ENCODE data around the gene TMEM223. TPM values are rescaled to one million over a fixed set of nuclear protein-coding genes. Genes with fewer than 3 reads are reported as not detected.

TMEM223 gene
- total RNA-seq, 1 donor from 2014 or later, result 19.6 TPM

GRCh38 chr11:62805961-62806441, 14.2 kb upstream of the TMEM223 start:
- no peak for DNase-seq (ENCODE audit: extremely low spot score in 2 of 2)
- H3K27me3 ChIP-seq, result no peaks in the 10 kb centered on the region
- H3K4me3 ChIP-seq, result peak overlapping the region; percentile 77 to 85
- peaks cover 6 to 32% of the 10 kb centered on the region in 2 donors for H3K36me3 ChIP-seq
- peaks cover 45% of the 10 kb centered on the region for H3K4me1 ChIP-seq
- H3K27ac ChIP-seq, result peak overlapping the region; percentile 93
- no peaks in the 10 kb centered on the region for H3K9me3 ChIP-seq
- TF ChIP-seq POLR2AphosphoS5 (IDR thresholded peaks at IDR 0.05; ENCODE audit: insufficient read depth in 1 of 2, low read depth in 1 of 2), result no peak
- TF ChIP-seq CTCF (IDR thresholded peaks at IDR 0.05), result no peak
- TF ChIP-seq POLR2A (IDR thresholded peaks at IDR 0.05), result no peak
- intact Hi-C loops (cut with DNase I), result no loop called here

- TF ChIP-seq POLR2AphosphoS5 (IDR thresholded peaks at IDR 0.05; ENCODE audit: insufficient read depth in 1 of 2, low read depth in 1 of 2) (peak; percentile 95 to 100), CTCF (IDR thresholded peaks at IDR 0.05) (peak in 1 of 3 experiments; percentile 5), POLR2A (IDR thresholded peaks at IDR 0.05) (peak; percentile 49 to 98)
Observed at GRCh38 chr11:62805076-62805892, 13.5 kb upstream of the TMEM223 start, which contains the start of gene NXF1. TSS of gene NXF1 (minus strand) at chr11:62805440. CDS start at chr11:62805356, 84 bp downstream.

GRCh38 chr11:62804310-62805075, 12.7 kb upstream of the TMEM223 start:
- H3K36me3 ChIP-seq, result peaks cover 6 to 47% of the 10 kb centered on the region in 2 donors
- DNase-seq (ENCODE audit: extremely low spot score in 2 of 2), result no peak
- intact Hi-C loops (cut with DNase I), result loop anchor here (5.0 kb wide), 1 partner anchor 33 kb away; the partner anchor contains the start of gene WDR74
- TF ChIP-seq CTCF (IDR thresholded peaks at IDR 0.05), result no peak
- TF ChIP-seq POLR2A (IDR thresholded peaks at IDR 0.05), result no peak
- TF ChIP-seq POLR2AphosphoS5 (IDR thresholded peaks at IDR 0.05; ENCODE audit: insufficient read depth in 1 of 2, low read depth in 1 of 2), result no peak
- no peaks in the 10 kb centered on the region for H3K27me3 ChIP-seq
- no peaks in the 10 kb centered on the region for H3K9me3 ChIP-seq
- H3K27ac ChIP-seq, result peak overlapping the region; percentile 93
- H3K4me1 ChIP-seq, result peaks cover 45% of the 10 kb centered on the region
- H3K4me3 ChIP-seq, result peak overlapping the region; percentile 77 to 85

More at GRCh38 chr11:62805076-62805892, 13.5 kb upstream of the TMEM223 start, which contains the start of gene NXF1:
- Histone ChIP-seq H3K4me3 (peak within 1 kb of the TSS; percentile 77 to 85), H3K27me3 (no peaks in the 10 kb centered on the region), H3K36me3 (peaks cover 6 to 39% of the 10 kb centered on the region in 2 donors), H3K27ac (peak within 1 kb of the TSS; percentile 93), H3K4me1 (peaks cover 45% of the 10 kb centered on the region), H3K9me3 (no peaks in the 10 kb centered on the region)
- intact Hi-C loops (cut with DNase I), result no loop called here
- peak in 1 of 2 donors; percentile 95 for DNase-seq (ENCODE audit: extremely low spot score in 2 of 2)

GRCh38 chr11:62801071-62801470, 9.3 kb upstream of the TMEM223 start:
- Histone ChIP-seq H3K9me3 (no peaks in the 10 kb centered on the region), H3K27ac (no peak overlapping the region), H3K27me3 (no peaks in the 10 kb centered on the region), H3K36me3 (peaks cover 6 to 77% of the 10 kb centered on the region in 2 donors), H3K4me3 (no peak overlapping the region), H3K4me1 (peaks cover 33% of the 10 kb centered on the region)
- no peak for DNase-seq (ENCODE audit: extremely low spot score in 2 of 2)
- TF ChIP-seq POLR2A (IDR thresholded peaks at IDR 0.05) (no peak), CTCF (IDR thresholded peaks at IDR 0.05) (no peak), POLR2AphosphoS5 (IDR thresholded peaks at IDR 0.05; ENCODE audit: insufficient read depth in 1 of 2, low read depth in 1 of 2) (no peak)
- intact Hi-C loops (cut with DNase I), result loop anchor here (5.0 kb wide), 1 partner anchor 36 kb away; the partner anchor contains the start of gene WDR74

Data from vagina (tissue), 2 donors.